Activated CD4-positive, alpha-beta T cell treated with anti-CD3 and anti-CD28 coated beads, Interleukin-2, amount 10 ng/mL, durations not matched to agents 7 days and 5 days (primary cell): ENCODE results near the gene CDA. TPM values are rescaled to one million over a fixed set of nuclear protein-coding genes. Genes with fewer than 3 reads are reported as not detected.
"Not testable (repeated sequence)": the region's sequence is repeated elsewhere in the genome, so short reads cannot be mapped to it uniquely, and the experiment has no call there.

Experiments
- CTCF ChIA-PET: fragments of 350-600 bp; sonication (Branson Sonifier 250); formaldehyde crosslinking; loops from one replicate; lab custom pipeline; 2021; ENCODE audit warnings: antibody characterized with exemption; lab: Charles Lee
- POLR2A ChIA-PET: fragments of 350-600 bp; sonication (Branson Sonifier 250); formaldehyde crosslinking; loops from one replicate; lab custom pipeline; 2021; ENCODE audit warnings: antibody characterized with exemption; lab: Charles Lee
- DNase-seq: peaks from one replicate; pipeline ENCODE4 v3.0.0-alpha.2; 2020
- H3K27ac Mint-ChIP-seq: one replicate; pipeline ENCODE4 v1.8.0; 2021; ENCODE audit warnings: mild to moderate bottlenecking, moderate library complexity, mixed read lengths
- H3K27me3 Mint-ChIP-seq: one replicate; pipeline ENCODE4 v1.8.0; 2021; ENCODE audit warnings: mixed read lengths
- H3K36me3 Mint-ChIP-seq: one replicate; pipeline ENCODE4 v1.8.0; 2021; ENCODE audit warnings: low read depth, mixed read lengths
- H3K4me1 Mint-ChIP-seq: one replicate; pipeline ENCODE4 v1.8.0; 2021; ENCODE audit warnings: mixed read lengths
- H3K4me3 Mint-ChIP-seq: one replicate; pipeline ENCODE4 v1.8.0; 2021; ENCODE audit warnings: mild to moderate bottlenecking, moderate library complexity, mixed read lengths
- H3K9me3 Mint-ChIP-seq: one replicate; pipeline ENCODE4 v1.8.0; 2021; ENCODE audit warnings: mixed read lengths
- total RNA-seq, 2 experiments: library from RNA; stranded (reverse); gene quantifications; one replicate each; pipeline ENCODE4 v1.2.3, GENCODE V29; 2021

The CDA gene
- total RNA-seq, 2 experiments from 2014 or later = not detected

DNA sequence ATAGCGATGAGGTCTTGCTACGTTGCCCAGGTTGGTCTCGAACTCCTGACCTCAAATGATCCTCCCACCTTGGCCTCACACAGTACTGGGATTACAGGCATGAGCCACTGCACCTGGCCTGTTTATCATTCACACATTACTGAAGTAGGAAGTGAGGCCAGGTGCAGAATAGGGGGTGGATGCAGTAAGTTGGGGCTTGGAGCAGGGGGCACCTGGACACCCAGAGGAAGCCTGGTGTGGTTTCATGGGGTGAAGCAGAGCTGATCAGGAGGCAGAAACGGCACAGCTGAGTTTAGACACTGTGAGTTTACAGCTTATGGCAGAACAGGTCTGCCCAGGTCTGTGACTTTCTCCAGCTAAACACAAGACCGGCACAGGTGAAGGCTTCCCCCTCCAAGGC, 4.9 kb downstream of the CDA start:
- no peaks in the 10 kb centered on the region for H3K9me3 Mint-ChIP-seq
- H3K27me3 Mint-ChIP-seq = peaks cover 24% of the 10 kb centered on the region
- ChIA-PET CTCF (interaction anchor here (0.6 kb wide), 1 partner anchor 20 kb away, joined by 4 read pairs; no protein-coding TSS in a partner anchor), POLR2A (no interaction called here)
- no peak overlapping the region for H3K4me3 Mint-ChIP-seq
- DNase-seq = no peak
- no peaks in the 10 kb centered on the region for H3K36me3 Mint-ChIP-seq
- H3K27ac Mint-ChIP-seq = no peak overlapping the region
- peaks cover 10% of the 10 kb centered on the region for H3K4me1 Mint-ChIP-seq

DNA sequence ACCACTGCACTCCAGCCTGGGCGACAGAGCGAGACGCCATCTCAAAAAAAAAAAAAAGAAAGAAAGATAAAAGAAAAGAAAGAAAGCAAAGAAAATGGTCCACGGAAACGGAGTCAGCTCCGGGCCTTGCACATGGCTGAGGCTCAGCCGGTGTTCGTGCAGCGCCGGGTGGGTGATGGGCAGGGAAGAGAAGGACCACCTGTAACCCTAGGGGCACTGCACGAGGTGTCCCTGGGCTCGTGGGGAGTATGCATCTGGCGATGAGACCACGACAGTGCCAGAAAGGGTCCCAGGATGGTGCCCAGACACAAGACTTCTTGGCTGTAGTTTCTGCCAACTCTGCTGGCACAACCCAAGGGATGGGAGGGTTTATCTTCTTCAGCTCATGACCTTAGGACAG, 5.8 kb downstream of the CDA start:
- Mint-ChIP-seq H3K27me3 (peaks cover 14% of the 10 kb centered on the region), H3K27ac (no peak overlapping the region), H3K36me3 (no peaks in the 10 kb centered on the region), H3K4me1 (peaks cover under 1% of the 10 kb centered on the region), H3K4me3 (no peak overlapping the region), H3K9me3 (no peaks in the 10 kb centered on the region)
- ChIA-PET CTCF (interaction anchor here (1.3 kb wide), 1 partner anchor 38 kb away, joined by 4 read pairs; no protein-coding TSS in a partner anchor), POLR2A (no interaction called here)
- DNase-seq = no peak

DNA sequence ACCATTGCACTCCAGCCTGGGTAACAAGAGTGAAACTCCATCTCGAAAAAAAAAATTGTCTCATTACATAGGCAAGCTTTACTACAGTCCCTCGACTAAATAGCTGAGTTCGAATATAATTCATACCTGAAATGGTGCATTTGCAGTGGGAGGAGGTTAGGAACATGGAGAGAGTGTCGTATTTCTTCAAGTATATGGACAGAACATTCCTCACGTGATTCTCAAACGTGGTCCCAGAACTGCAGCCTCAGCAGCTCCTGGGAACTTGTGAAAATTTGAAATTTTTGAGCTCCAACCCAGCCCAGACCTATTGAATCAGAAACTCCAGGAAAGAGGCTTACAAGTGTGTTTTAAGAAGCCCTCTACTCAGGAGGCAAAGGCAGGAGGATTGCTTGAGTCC, 7.2 kb downstream of the CDA start:
- H3K4me1 Mint-ChIP-seq = no peaks in the 10 kb centered on the region
- peaks cover 5% of the 10 kb centered on the region for H3K27me3 Mint-ChIP-seq
- no peak overlapping the region for H3K27ac Mint-ChIP-seq
- H3K4me3 Mint-ChIP-seq = no peak overlapping the region
- H3K9me3 Mint-ChIP-seq = no peaks in the 10 kb centered on the region
- POLR2A ChIA-PET = no interaction called here
- no peaks in the 10 kb centered on the region for H3K36me3 Mint-ChIP-seq
- no peak for DNase-seq
- CTCF ChIA-PET = interaction anchor here (1.1 kb wide), 1 partner anchor 38 kb away, joined by 4 read pairs; no protein-coding TSS in a partner anchor

DNA sequence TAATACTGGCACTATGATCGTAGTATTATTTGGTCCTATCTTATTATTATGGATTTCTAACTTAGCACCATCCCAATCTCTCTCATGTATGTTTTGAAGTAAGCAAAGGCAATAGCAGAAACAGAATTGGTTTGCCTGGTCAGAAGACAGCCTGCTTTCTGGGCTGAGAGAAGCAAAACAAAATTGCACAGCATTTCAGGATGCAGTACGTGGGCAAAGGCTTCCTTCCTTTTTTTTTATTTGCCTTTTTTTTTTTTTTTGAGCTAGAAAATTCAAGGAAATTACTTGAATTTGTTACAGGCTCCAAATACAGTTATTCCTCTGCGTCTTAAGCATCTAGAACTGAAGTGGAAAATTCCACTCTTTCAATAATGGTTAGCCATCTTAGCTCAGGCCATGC, 8.8 kb downstream of the CDA start:
- no peak overlapping the region for H3K4me3 Mint-ChIP-seq
- POLR2A ChIA-PET = no interaction called here
- H3K4me1 Mint-ChIP-seq = no peaks in the 10 kb centered on the region
- H3K27ac Mint-ChIP-seq = no peak overlapping the region
- H3K9me3 Mint-ChIP-seq = no peaks in the 10 kb centered on the region
- no peaks in the 10 kb centered on the region for H3K27me3 Mint-ChIP-seq
- CTCF ChIA-PET = no interaction called here
- no peaks in the 10 kb centered on the region for H3K36me3 Mint-ChIP-seq
- DNase-seq = no peak

DNA sequence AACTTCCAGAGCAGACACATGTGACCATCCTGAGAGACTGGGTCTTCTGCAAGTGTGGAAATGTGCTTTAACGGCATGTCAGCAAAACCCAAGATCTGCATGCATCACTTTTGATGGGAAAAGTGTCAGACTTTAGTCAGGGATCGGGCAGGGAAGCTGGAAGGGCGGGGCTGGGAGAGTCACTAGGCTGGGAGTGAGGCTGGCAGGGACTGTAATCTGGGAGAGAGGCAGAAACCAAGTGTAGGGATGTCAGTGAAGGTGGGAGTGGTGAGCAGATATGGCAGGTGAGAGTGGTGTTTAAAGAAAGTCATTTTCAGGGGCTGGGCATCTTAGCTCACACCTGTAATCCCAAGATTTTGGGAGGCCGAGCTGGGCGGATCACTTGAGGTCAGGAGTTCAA, 11.3 kb downstream of the CDA start:
- ChIA-PET CTCF (interaction anchor here (0.8 kb wide), 1 partner anchor 9 kb away, joined by 3 read pairs; no protein-coding TSS in a partner anchor), POLR2A (no interaction called here)
- H3K36me3 Mint-ChIP-seq = no peaks in the 10 kb centered on the region
- H3K4me3 Mint-ChIP-seq = no peak overlapping the region
- H3K4me1 Mint-ChIP-seq = no peaks in the 10 kb centered on the region
- peaks cover 2% of the 10 kb centered on the region for H3K27me3 Mint-ChIP-seq
- DNase-seq = no peak
- no peaks in the 10 kb centered on the region for H3K9me3 Mint-ChIP-seq
- H3K27ac Mint-ChIP-seq = no peak overlapping the region

DNA sequence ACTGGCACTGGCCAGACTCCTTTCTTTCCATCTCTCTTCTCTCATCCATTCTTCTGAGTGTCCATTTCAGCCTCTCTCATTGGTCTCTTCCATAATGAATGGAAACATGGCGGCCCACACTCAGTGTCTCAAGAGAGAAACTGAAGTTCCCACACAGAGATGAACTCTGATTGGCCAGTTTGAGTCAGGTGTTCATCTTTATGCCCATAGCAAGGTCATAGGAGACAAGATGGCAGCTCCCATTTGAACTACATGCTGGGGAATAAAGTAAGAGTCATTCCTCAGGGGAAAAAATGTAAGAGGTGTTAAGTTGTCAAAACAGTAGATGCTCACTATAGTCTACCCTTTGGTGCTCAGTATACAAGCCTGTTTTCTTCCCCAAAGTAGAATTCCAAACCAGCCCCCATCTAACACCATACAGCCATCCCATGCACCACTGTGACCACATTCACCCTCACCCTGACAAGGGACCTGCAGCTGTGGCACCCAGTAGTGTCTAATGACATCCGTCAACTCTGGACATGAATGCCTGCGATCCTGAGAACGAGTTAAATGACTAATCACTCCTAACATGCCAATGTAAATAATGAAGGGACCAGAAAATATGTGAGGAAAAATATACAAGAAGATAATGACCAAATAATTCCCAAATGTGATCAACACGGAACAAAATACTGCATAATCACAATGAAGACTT, 12.4 kb downstream of the CDA start:
- H3K9me3 Mint-ChIP-seq = no peaks in the 10 kb centered on the region
- H3K4me3 Mint-ChIP-seq = no peak overlapping the region
- no peak for DNase-seq
- no peaks in the 10 kb centered on the region for H3K4me1 Mint-ChIP-seq
- H3K27ac Mint-ChIP-seq = no peak overlapping the region
- no peaks in the 10 kb centered on the region for H3K36me3 Mint-ChIP-seq
- peaks cover 2% of the 10 kb centered on the region for H3K27me3 Mint-ChIP-seq
- ChIA-PET CTCF (interaction anchor here (0.8 kb wide), 1 partner anchor 8 kb away, joined by 3 read pairs; no protein-coding TSS in a partner anchor), POLR2A (no interaction called here)

DNA sequence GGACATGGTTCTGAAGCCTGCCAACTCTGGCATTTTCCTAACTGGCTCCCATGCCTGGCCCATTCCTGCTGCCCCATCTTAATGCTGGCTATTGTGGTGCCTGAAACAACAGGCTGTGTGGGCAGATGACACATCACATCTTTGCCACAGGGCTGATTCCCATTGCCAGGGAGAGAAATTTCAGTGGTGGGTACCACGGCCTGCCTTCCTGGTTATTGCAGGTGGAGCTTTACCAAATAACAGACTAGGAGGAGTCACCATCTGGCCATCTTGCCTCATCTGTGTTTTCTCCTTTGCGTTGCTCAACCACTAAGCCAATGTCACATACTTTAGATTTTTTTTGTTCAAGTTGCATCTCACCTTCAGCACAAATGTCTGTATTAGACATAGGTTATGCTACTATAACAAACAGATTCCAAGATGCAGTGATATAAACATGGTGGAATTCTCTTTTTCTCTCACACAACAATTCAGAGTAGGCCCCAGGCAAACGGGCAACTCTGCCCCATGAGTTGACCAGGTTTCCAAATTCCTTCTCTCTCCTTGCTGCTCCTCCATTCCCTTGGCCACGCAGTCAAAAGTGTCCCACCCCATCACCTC, 14.1 kb downstream of the CDA start:
- CTCF ChIA-PET = no interaction called here
- H3K4me3 Mint-ChIP-seq = no peak overlapping the region
- H3K27ac Mint-ChIP-seq = no peak overlapping the region
- H3K36me3 Mint-ChIP-seq = no peaks in the 10 kb centered on the region
- POLR2A ChIA-PET = no interaction called here
- no peak for DNase-seq
- H3K27me3 Mint-ChIP-seq = peaks cover 2% of the 10 kb centered on the region
- H3K9me3 Mint-ChIP-seq = no peaks in the 10 kb centered on the region
- no peaks in the 10 kb centered on the region for H3K4me1 Mint-ChIP-seq

DNA sequence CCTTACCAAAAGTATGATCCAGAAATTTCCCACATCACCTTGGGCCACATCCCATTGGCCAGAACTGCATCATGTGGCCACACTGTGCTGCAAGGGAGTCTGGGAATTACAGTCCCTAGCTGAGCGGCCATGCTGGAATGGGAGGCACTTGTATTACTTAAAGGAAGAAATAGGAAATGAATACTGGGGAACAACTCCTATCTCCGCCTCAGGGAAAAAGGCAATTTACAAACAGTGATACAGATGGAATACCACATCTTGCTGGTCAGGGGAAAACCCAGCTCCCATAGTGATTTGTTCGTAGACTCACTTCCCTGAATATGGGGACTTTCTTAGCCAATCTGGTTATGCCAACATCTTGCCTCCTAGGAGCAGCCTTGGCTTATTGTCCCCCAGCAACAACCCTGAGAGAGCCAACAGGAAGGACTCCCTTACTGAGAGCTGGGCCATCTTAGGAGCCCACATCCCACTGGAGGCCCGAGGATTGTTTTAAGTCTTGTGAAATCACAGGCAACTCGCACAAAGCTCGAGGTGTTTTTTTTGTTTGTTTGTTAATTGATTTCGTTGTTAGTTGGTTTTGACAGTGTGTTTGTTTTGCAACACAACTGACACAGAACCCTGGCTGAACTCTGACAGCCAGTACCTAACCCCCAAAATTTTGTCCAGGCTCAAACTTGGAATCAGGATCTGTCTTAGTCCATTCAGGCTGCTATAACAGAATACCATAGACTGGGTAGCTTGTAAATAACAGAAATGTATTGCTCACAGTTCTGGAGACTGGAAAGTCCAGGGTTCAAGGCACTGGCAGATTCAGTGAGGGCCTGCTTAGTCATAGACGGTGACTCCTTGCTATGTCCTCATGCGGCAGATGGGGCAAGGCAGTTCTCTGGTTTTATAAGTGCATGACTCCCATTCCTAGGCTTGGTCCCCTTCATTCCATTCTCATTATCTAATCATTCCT, 14.9 kb downstream of the CDA start:
- DNase-seq = no peak
- Mint-ChIP-seq H3K9me3 (no peaks in the 10 kb centered on the region), H3K4me1 (no peaks in the 10 kb centered on the region), H3K36me3 (no peaks in the 10 kb centered on the region), H3K27ac (no peak overlapping the region), H3K4me3 (no peak overlapping the region), H3K27me3 (peaks cover 2% of the 10 kb centered on the region)
- ChIA-PET CTCF (no interaction called here), POLR2A (no interaction called here)

DNA sequence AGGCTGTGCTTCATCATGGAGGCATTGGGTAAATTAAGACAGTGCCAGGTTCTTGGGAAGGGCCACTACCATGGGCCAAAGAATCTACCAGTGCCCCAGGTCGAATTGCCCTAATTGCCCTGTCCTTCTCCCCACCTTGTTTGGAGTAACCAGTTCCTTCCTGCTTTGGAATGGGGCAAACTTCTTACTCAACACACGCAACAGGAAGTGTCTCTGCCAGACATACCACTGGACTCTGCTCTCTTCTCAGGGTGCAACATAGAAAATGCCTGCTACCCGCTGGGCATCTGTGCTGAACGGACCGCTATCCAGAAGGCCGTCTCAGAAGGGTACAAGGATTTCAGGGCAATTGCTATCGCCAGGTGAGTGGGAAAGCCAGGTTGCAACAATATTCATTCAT, 15.8 kb downstream of the CDA start:
- H3K4me3 Mint-ChIP-seq = no peak overlapping the region
- ChIA-PET POLR2A (no interaction called here), CTCF (no interaction called here)
- peaks cover 2% of the 10 kb centered on the region for H3K27me3 Mint-ChIP-seq
- no peak for DNase-seq
- H3K4me1 Mint-ChIP-seq = no peaks in the 10 kb centered on the region
- H3K36me3 Mint-ChIP-seq = no peaks in the 10 kb centered on the region
- no peaks in the 10 kb centered on the region for H3K9me3 Mint-ChIP-seq
- H3K27ac Mint-ChIP-seq = no peak overlapping the region

DNA sequence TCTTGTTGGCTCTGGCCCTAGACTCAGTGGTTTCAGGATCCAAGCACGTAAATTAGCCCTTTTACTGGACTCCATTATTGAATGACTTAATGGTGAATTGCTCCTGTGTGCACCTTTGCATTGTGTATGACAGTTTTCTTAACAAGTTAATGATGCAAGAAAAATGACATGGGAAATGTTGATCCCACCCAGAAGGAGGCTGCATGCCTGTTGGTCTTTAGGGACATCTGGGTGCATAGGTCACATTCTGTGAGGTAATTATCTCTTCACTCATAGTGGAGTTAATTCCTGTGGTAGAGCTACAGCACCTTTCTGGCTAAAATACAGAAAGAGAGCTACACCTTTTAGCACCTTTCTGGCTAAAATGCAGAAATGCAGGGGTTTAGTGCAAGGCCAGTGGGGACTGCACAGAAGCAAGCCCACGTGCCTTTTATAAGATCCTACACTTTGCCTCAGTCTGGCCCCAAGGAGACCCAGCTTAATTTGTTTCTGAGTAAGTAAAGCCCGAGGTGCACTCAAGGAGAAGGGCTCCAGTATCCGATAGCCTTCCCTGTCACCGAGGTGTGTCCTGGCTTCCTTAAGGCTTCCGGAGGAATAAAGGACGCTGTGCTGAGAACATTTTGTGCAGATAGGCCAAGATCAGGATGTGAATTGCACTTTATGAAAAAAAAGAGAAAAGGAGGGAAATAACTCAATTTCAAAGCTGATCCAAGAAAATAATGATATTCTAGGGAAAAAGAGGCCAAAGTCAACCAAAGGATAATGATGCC, 18.1 kb downstream of the CDA start:
- H3K36me3 Mint-ChIP-seq, H3K27me3 Mint-ChIP-seq, H3K4me3 Mint-ChIP-seq, DNase-seq, CTCF ChIA-PET, H3K9me3 Mint-ChIP-seq, POLR2A ChIA-PET, H3K4me1 Mint-ChIP-seq, H3K27ac Mint-ChIP-seq: not testable (repeated sequence)

DNA sequence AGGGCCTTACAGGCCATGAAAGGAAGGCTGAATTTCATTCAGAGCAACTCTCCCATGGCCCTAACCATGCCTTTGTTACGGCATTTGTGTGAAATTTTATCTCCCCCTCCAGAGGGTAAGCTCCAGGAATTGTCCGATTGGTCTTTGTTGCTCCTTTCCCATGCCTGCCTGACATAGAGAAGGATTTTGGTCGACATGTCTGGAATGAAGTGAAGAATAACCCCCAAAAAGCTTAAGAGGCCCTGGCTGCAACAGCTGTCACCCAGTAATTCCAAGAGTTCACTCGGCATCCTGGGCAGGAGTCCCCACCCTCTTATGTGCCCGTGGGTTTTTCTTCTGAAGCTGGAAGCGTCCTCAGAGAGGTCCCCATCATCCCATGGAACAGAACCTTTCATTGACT, 20.6 kb downstream of the CDA start:
- no peak for DNase-seq
- Mint-ChIP-seq H3K27me3 (no peaks in the 10 kb centered on the region), H3K27ac (no peak overlapping the region), H3K4me3 (no peak overlapping the region), H3K9me3 (no peaks in the 10 kb centered on the region), H3K36me3 (no peaks in the 10 kb centered on the region), H3K4me1 (no peaks in the 10 kb centered on the region)
- CTCF ChIA-PET = interaction anchor here (0.6 to 1.6 kb wide), 3 partner anchors 9 to 141 kb away, joined by 3 to 6 read pairs (median 4); no protein-coding TSS in a partner anchor
- POLR2A ChIA-PET = no interaction called here

DNA sequence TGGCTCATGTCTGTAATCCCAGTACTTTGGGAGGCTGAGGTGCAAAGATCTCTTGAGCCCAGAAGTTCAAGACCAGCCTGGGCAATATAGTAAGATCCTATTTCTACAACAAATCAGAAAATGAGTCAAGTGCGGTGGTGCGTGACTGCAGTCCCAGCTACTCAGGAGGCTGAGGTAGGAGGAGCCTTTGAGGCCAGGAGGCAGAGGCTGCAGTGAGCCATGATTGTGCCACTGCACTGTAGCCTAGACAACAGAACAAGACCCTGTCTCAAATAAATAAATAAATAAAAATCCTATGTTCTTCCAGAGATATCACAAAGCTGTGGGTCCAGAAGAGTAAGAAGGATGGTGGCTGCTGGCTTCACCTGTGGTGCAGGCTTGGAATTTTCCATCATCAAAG, 22.1 kb downstream of the CDA start:
- H3K4me1 Mint-ChIP-seq = no peaks in the 10 kb centered on the region
- H3K4me3 Mint-ChIP-seq = no peak overlapping the region

More for the DNA sequence above, 22.1 kb downstream of the CDA start:
- Mint-ChIP-seq H3K27ac (no peak overlapping the region), H3K36me3 (no peaks in the 10 kb centered on the region), H3K9me3 (no peaks in the 10 kb centered on the region), H3K27me3 (no peaks in the 10 kb centered on the region)
- ChIA-PET POLR2A (no interaction called here), CTCF (no interaction called here)
- DNase-seq = no peak
